Measurements from ENCODE around the gene SLC37A3. TPM values are rescaled to one million over a fixed set of nuclear protein-coding genes. Genes with fewer than 3 reads are reported as not detected.

SLC37A3 gene
- total RNA-seq, 1 donor from 2014 or later: 31.1 TPM

- H3K4me1 ChIP-seq: peaks cover 5% of the 10 kb centered on the region
- intact Hi-C loops (cut with DNase I): no loop called here
- H3K27ac ChIP-seq: no peak overlapping the region
- TF ChIP-seq, protein P1, sequence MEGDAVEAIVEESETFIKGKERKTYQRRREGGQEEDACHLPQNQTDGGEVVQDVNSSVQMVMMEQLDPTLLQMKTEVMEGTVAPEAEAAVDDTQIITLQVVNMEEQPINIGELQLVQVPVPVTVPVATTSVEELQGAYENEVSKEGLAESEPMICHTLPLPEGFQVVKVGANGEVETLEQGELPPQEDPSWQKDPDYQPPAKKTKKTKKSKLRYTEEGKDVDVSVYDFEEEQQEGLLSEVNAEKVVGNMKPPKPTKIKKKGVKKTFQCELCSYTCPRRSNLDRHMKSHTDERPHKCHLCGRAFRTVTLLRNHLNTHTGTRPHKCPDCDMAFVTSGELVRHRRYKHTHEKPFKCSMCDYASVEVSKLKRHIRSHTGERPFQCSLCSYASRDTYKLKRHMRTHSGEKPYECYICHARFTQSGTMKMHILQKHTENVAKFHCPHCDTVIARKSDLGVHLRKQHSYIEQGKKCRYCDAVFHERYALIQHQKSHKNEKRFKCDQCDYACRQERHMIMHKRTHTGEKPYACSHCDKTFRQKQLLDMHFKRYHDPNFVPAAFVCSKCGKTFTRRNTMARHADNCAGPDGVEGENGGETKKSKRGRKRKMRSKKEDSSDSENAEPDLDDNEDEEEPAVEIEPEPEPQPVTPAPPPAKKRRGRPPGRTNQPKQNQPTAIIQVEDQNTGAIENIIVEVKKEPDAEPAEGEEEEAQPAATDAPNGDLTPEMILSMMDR (IDR thresholded peaks at IDR 0.05): no peak
- DNase-seq: no peak
- no peaks in the 10 kb centered on the region for H3K9me3 ChIP-seq
- H3K4me3 ChIP-seq: no peak overlapping the region
- no peak for ATAC-seq
- H3K27me3 ChIP-seq (ENCODE audit: low read depth): no peaks in the 10 kb centered on the region
- no peaks in the 10 kb centered on the region for H3K36me3 ChIP-seq
These were observed 114.3 kb downstream of the SLC37A3 start for GRCh38 chr7:140284062-140284461.

Other genes with a start within 250 kb of the SLC37A3 start
- gene KDM7A, start 221.5 kb downstream of the SLC37A3 start, total RNA-seq: 17.9 TPM
- 1.7 TPM for gene RAB19, start 5.5 kb upstream of the SLC37A3 start, total RNA-seq
- gene MKRN1, start 81.0 kb upstream of the SLC37A3 start, total RNA-seq: 112 TPM
- 19.0 TPM for gene DENND2A, start 242.3 kb upstream of the SLC37A3 start, total RNA-seq